GM19043 (cell line): ENCODE data around the gene ELOVL5.

ENCODE experiments used
- ATAC-seq: cut with Tn5 transposase; IDR thresholded peaks from one replicate; pipeline ENCODE4 v1.9.1; 2021; ENCODE audit warnings: low read depth; ENCODE audit not compliant: unreplicated experiment

ELOVL5 gene

GRCh38 chr6:53251033-53251672, 97.6 kb downstream of the ELOVL5 start:
- no peak for ATAC-seq

- no peak for ATAC-seq
These were observed 98.3 kb downstream of the ELOVL5 start for GRCh38 chr6:53250176-53251032.

- ATAC-seq: no peak
These were observed 101.8 kb downstream of the ELOVL5 start for GRCh38 chr6:53246924-53247323.

- ATAC-seq: peak; percentile 85
These were observed 103.8 kb downstream of the ELOVL5 start for GRCh38 chr6:53244958-53245357.

- ATAC-seq: no peak
These were observed 104.3 kb downstream of the ELOVL5 start for GRCh38 chr6:53244399-53244931.

- ATAC-seq: no peak
These were observed 106.8 kb downstream of the ELOVL5 start for GRCh38 chr6:53241938-53242337.

- ATAC-seq: no peak
These were observed 108.0 kb downstream of the ELOVL5 start for GRCh38 chr6:53240761-53241160.

GRCh38 chr6:53240139-53240538, 108.6 kb downstream of the ELOVL5 start:
- ATAC-seq: no peak

GRCh38 chr6:53239526-53239925, 109.2 kb downstream of the ELOVL5 start:
- ATAC-seq: peak; percentile 70

- no peak for ATAC-seq
These were observed 110.4 kb downstream of the ELOVL5 start for GRCh38 chr6:53238311-53238710.

- peak; percentile 41 for ATAC-seq
These were observed 112.5 kb downstream of the ELOVL5 start for GRCh38 chr6:53236241-53236640.

GRCh38 chr6:53235508-53235907, 113.2 kb downstream of the ELOVL5 start:
- ATAC-seq: no peak

GRCh38 chr6:53233309-53233708, 115.4 kb downstream of the ELOVL5 start:
- ATAC-seq: no peak

GRCh38 chr6:53230775-53231467, 117.8 kb downstream of the ELOVL5 start:
- no peak for ATAC-seq

- no peak for ATAC-seq
These were observed 120.9 kb downstream of the ELOVL5 start for GRCh38 chr6:53227847-53228246.

- ATAC-seq: no peak
These were observed 128.1 kb downstream of the ELOVL5 start for GRCh38 chr6:53220605-53221004.
